GM12875 (cell line): ENCODE measurements around the gene PAXX.
A peak's percentile ranks its signal among the peaks of the same experiment; 100 is the strongest.

Experiments
- H3K4me3 ChIP-seq: one replicate; pipeline ENCODE4 v1.5.1; 2011; ENCODE audit warnings: low read depth, low read length, control low read depth
- TF ChIP-seq, protein P1 (sequence below): IDR thresholded peaks from 2 replicates; pipeline ENCODE4 v1.5.1; 2011; ENCODE audit warnings: low read depth, mild to moderate bottlenecking, control low read depth, inconsistent platforms, low read length, moderate library complexity, borderline replicate concordance; ENCODE audit not compliant: insufficient read depth

PAXX gene

DNA sequence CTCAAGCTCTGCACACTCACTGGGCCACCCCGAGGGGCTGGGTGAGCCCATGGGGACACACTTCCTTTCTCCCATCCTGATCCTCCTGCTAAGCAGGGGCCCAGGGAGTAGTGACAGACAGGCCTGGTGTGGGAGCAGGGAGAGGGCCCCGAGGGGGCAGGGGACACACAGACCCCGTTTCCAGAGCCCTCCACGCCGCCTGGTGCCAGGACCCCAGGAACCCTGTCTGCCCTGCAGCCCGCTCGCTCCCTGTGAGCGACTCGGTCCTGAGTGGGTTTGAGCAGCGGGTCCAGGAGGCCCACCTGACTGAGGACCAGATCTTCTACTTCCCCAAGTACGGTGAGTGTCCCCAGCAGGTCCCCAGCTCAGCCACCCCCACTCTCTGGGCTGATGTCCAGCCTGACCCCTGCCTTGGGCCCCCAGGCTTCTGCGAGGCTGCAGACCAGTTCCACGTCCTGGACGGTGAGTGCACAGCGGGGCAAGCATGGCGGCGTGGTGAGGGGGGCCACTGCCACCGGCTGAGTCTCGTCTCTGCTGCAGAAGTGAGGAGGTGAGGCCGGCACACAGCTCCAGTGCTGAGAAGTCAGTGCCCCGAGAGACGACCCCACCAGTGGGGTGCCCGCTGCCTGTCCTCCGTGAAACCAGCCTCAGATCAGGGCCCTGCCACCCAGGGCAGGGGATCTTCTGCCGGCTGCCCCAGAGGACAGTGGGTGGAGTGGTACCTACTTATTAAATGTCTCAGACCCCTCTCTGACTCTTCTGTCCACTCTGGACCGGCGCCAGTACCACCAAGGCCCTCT is 45.8 kb upstream of the PAXX start:
- TF ChIP-seq, protein P1, sequence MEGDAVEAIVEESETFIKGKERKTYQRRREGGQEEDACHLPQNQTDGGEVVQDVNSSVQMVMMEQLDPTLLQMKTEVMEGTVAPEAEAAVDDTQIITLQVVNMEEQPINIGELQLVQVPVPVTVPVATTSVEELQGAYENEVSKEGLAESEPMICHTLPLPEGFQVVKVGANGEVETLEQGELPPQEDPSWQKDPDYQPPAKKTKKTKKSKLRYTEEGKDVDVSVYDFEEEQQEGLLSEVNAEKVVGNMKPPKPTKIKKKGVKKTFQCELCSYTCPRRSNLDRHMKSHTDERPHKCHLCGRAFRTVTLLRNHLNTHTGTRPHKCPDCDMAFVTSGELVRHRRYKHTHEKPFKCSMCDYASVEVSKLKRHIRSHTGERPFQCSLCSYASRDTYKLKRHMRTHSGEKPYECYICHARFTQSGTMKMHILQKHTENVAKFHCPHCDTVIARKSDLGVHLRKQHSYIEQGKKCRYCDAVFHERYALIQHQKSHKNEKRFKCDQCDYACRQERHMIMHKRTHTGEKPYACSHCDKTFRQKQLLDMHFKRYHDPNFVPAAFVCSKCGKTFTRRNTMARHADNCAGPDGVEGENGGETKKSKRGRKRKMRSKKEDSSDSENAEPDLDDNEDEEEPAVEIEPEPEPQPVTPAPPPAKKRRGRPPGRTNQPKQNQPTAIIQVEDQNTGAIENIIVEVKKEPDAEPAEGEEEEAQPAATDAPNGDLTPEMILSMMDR: no peak
- no peak overlapping the region for H3K4me3 ChIP-seq

DNA sequence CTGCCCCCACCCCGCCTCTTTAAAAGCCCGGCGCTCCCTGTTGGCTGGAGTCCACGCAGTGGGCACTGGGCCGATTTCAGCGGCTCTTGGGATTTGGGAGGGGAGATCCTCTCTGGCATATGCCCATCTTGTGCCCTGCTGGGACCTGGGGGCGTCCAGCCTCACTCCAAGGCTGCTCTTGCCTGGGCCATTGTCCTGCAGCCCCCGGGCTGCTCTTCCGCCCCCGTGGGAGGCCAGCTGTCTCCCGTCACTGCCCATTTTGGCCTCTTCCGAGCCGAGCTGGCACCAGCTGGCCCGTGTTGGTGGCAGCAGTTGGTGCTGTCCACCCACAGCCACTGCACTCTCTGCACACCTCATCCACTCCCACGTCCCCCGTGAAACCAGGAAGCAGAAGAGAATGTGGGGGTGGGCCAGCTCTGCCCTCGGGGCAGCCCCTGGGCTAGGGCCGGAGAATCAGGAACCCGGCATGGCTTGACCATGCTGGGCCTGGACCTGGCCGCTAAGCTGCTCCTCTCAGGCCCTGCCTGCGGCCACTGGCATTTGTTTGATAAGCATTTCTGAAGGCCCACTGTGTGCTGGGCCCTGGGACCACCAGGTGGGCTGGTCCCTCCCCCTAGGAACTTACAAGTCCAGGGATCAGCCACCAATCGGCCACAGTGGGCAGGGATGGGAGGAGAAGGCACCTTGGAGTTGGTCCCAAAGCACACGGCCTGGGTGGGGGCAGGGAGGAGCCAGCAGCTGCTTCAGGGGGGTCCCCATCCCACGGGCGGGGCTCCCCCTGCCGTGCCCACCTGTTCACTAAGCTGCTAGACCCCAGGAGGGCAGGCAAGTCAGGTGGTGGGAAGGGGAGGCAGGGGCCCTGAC is 45.0 kb upstream of the PAXX start:
- no peak overlapping the region for H3K4me3 ChIP-seq
- TF ChIP-seq, protein P1: no peak

DNA sequence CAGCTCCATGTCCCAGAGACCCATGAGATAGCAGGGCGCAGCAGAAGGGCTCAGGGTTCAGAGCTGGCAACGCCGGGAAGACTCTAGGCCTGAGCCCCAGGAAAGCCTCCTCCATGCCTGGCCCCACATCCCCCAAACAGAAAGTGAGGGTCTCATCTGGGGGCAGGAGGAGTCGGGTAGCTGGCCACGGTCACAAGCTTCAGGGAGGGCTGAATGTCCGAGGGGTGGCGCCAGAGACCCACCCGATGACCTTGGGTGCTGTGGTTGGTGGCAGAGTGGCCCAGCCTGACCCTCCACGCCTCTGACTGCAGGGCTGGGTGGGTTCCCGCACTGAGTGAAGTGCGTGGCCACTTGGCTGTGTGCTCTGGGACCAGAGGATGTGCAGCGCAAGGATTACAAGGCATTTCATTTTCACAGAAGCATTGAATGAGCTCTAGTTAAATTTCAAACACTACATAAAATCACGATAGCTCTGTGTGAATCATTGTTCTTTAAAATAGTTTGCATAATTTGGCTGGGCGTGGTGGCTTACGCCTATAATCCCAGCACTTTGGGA is 44.2 kb upstream of the PAXX start:
- H3K4me3 ChIP-seq: no peak overlapping the region
- TF ChIP-seq, protein P1: peak; percentile 60

DNA sequence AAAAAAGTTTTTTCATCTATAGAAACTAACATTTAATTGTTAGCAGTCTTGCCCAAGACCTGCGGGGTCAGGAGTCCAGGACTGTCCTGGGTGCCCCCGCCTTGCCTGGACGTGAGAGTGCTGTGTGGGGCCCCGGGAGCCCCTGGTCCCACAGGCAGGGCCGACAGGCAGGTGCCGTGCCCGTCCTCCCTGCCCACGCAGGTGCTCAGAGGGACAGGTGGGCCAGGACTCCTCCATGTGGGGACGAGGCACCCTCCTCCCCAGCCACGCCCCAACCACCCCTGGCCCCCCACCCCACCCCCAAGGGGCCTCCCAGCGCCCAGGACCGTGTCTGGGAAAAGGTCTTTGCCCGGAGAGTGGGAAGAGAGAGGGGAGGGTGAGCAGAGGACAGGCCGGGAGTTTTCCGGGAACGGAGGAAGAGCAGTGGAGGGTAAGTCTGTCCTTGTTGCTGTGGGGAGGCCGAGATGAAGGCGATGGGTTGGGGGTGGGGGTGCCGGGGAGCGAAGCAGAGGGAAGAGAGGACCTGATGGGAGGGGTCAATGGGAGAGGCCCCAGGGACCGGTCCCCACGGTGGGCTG is 42.9 kb upstream of the PAXX start:
- TF ChIP-seq, protein P1: no peak
- peak overlapping the region; percentile 65 for H3K4me3 ChIP-seq

DNA sequence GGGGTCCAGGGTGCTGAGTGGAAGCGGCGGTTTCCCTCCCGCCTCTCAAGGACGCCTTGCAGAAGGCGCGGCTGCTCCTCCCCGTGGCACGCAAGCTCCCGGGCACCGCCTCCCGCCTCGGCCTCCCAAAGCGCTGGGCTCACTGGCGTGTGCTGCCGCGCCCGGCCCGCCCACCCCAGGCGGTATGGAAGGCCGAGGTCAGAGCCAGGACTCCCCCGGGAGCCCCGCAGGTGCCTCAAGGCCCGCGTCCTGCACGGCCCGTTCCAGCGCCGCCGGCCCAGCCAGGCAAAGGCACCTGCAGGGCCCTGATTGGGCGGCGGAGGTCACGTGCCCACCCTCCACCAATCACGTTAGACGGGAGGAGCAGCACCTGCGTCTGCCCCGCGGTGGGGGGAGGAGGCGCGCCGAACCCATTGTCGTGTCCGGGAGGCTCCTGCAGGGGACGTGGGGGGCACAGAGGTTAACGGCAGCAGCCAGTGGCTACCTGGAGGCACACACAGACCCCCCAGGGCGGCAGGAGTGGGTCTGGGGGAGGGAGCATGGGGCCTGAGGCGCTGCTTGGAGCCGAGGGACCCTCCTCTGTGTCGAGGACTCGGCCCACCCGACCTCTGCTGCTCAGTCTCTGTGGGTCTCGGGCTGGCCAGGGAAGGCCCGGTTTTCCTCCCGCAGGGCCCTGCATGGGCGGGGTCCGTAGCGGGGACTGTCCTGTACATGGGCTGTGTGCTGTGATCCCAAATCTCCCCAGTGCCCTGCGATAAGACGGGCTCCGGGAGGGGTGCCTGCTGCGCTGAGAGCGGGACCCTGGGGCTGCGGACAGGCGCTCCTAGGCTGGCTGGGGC is 42.2 kb upstream of the PAXX start:
- TF ChIP-seq, protein P1: peak; percentile 45
- H3K4me3 ChIP-seq: peak overlapping the region; percentile 65

DNA sequence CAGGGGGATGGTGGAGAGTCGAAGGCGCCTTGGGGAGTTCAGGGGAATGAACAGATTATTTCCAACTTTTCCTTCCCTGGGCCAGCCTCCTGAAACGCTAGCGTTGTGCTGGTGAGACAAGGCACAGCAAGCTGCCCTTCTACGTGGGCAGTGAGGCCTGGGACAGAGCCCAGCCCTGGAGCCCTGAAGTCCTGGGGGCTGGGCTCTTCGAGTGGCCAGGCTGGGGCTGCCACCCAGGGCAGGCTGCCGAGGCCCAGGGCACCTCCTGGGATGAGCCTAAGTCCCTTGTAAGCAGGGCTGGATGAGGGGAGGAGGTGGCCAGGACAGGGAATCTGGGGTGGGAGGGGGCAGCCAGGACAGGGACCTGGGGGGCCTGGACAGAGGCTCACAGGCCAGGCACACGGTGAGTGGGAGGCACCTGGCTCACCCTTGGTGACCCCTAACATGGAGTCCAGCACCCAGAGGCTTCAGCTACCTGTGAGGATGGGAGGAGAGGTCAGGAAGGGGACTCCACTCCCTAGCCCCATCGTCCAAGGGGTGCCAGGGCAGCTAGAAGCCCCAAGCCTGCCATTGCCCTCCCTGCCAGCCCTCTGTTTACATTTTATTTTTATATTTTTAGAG is 41.5 kb upstream of the PAXX start:
- H3K4me3 ChIP-seq: no peak overlapping the region
- TF ChIP-seq, protein P1: no peak
